Peyer's patch (tissue), 4 donors: ENCODE results near the gene SUV39H2.

Source experiments
- POLR2A ChIP-seq, 2 donors: fragments of 450-650 bp; IDR thresholded peaks; one replicate each; pipeline ENCODE4 v1.5.1; 2017; ENCODE audit warnings: antibody characterized with exemption in 2 of 2, mild to moderate bottlenecking in 2 of 2, moderate library complexity in 2 of 2
- TF ChIP-seq, protein P1 (sequence below), 6 experiments: fragments of 450-650 bp in 4 of 6; fragments of 200-600 bp in 2 of 6; sonication (generic) in 1 of 6; IDR thresholded peaks; one replicate each; pipeline ENCODE4 v1.5.1; 2017 to 2019; ENCODE audit warnings: antibody characterized with exemption in 6 of 6, mild to moderate bottlenecking in 3 of 6, moderate library complexity in 1 of 6

DNA sequence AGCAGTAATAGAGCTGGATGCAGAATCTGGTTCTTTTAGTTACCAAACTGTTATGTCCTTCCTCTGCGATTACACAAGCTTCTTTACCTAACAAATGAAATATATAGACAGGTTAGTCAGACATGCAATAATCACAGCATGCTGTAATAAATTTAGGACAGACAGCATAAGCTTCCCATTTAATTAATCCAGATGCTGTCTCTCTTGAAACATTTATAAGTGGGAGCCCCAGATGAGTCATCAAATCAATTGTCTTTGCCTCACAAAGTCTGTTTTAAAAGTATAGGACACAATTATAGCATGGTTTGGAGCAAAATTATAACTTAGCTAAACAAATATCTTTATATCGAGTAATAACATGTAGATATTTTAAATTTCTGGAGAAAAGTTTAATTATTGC, 42.5 kb upstream of the SUV39H2 start:
- TF ChIP-seq, protein P1, sequence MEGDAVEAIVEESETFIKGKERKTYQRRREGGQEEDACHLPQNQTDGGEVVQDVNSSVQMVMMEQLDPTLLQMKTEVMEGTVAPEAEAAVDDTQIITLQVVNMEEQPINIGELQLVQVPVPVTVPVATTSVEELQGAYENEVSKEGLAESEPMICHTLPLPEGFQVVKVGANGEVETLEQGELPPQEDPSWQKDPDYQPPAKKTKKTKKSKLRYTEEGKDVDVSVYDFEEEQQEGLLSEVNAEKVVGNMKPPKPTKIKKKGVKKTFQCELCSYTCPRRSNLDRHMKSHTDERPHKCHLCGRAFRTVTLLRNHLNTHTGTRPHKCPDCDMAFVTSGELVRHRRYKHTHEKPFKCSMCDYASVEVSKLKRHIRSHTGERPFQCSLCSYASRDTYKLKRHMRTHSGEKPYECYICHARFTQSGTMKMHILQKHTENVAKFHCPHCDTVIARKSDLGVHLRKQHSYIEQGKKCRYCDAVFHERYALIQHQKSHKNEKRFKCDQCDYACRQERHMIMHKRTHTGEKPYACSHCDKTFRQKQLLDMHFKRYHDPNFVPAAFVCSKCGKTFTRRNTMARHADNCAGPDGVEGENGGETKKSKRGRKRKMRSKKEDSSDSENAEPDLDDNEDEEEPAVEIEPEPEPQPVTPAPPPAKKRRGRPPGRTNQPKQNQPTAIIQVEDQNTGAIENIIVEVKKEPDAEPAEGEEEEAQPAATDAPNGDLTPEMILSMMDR (IDR thresholded peaks at IDR 0.05): no peak
- no peak for TF ChIP-seq POLR2A (IDR thresholded peaks at IDR 0.05)
